ENCODE measurements around the gene SWT1. TPM values are rescaled to one million over a fixed set of nuclear protein-coding genes. Genes with fewer than 3 reads are reported as not detected.

Gene SWT1
- total RNA-seq, 1 experiment from 2014 or later = 2.7 TPM

DNA sequence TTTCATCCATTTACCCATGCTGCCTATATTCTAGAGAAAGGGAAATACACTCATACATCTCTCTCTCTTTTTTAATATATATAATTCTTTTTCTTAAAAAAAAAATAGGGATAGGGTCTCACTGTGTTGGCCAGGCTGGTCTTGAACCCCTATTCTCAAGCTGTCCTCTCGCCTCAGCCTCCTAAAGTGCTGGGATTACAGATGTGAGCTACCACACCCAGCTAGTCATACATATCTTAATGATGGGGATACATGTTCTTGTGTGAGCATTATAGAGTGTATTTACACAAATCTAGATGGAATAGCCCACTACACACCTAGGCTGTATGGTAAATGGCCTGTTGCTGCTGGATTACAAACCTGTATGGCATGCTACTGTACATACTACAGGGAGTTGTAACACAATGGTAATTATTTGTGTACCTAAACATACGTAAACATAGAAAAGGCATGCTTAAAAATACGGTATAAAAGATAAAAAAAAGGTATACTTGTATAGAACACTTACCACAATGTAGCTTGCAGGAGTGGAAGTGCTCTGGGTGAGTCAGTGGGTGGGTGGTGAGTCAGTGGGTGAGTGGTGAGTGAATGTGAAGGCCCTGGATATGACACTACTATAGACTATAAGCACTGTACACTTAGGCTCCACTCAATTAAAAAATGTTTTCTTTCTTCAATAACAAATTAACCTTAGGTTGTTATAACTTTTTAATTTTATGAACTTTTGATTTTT, 87.2 kb downstream of the SWT1 start:
- TF ChIP-seq, protein P1, sequence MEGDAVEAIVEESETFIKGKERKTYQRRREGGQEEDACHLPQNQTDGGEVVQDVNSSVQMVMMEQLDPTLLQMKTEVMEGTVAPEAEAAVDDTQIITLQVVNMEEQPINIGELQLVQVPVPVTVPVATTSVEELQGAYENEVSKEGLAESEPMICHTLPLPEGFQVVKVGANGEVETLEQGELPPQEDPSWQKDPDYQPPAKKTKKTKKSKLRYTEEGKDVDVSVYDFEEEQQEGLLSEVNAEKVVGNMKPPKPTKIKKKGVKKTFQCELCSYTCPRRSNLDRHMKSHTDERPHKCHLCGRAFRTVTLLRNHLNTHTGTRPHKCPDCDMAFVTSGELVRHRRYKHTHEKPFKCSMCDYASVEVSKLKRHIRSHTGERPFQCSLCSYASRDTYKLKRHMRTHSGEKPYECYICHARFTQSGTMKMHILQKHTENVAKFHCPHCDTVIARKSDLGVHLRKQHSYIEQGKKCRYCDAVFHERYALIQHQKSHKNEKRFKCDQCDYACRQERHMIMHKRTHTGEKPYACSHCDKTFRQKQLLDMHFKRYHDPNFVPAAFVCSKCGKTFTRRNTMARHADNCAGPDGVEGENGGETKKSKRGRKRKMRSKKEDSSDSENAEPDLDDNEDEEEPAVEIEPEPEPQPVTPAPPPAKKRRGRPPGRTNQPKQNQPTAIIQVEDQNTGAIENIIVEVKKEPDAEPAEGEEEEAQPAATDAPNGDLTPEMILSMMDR (IDR thresholded peaks at IDR 0.05; ENCODE audit: insufficient read depth in 1 of 2, low read depth in 1 of 2, low read length in 1 of 2, severe bottlenecking in 1 of 2, unreplicated experiment in 1 of 2) = no peak
- DNase-seq = no peak
- no peaks in the 10 kb centered on the region for H3K9me3 ChIP-seq

GRCh38 chr1:185245466-185245865, 88.5 kb downstream of the SWT1 start:
- H3K4me1 Mint-ChIP-seq (ENCODE audit: low read depth, unreplicated experiment) = peaks cover 7% of the 10 kb centered on the region
- no peaks in the 10 kb centered on the region for H3K27me3 Mint-ChIP-seq (ENCODE audit: insufficient read depth, unreplicated experiment)
- ChIA-PET POLR2A (interaction anchor here (0.5 kb wide), 1 partner anchor 126 kb away, joined by 9 read pairs; no protein-coding TSS in a partner anchor), CTCF (no interaction called here)
- no peak for DNase-seq
- peaks cover 15% of the 10 kb centered on the region for H3K4me1 ChIP-seq
- no peaks in the 10 kb centered on the region for H3K9me3 ChIP-seq
- BruUV-seq (replicated peaks) = no TSS peak
- no peaks in the 10 kb centered on the region for H3K36me3 ChIP-seq (ENCODE audit: control insufficient read depth, insufficient read depth, low read length)
- H3K36me3 Mint-ChIP-seq (ENCODE audit: insufficient read depth, unreplicated experiment) = no peaks in the 10 kb centered on the region
- H3K27me3 ChIP-seq (replicated peaks; ENCODE audit: control insufficient read depth, insufficient read depth, low read length) = no peaks in the 10 kb centered on the region
- TF ChIP-seq, protein P1 (IDR thresholded peaks at IDR 0.05; ENCODE audit: insufficient read depth in 1 of 2, low read depth in 1 of 2, low read length in 1 of 2, severe bottlenecking in 1 of 2, unreplicated experiment in 1 of 2) = no peak
- H3K4me3 Mint-ChIP-seq (ENCODE audit: unreplicated experiment) = no peak overlapping the region
- intact Hi-C loops (cut with micrococcal nuclease; ENCODE audit: unreplicated experiment) = no loop called here
- H3K4me3 ChIP-seq (ENCODE audit: low read depth, low read length) = no peak overlapping the region
- H3K9me3 Mint-ChIP-seq (ENCODE audit: unreplicated experiment) = no peaks in the 10 kb centered on the region
- H3K27ac Mint-ChIP-seq (ENCODE audit: unreplicated experiment) = no peak overlapping the region

More for the DNA sequence above, 87.2 kb downstream of the SWT1 start:
- no peak overlapping the region for H3K4me3 ChIP-seq (ENCODE audit: low read depth, low read length)
- POLR2A ChIA-PET = no interaction called here
- Mint-ChIP-seq H3K4me1 (ENCODE audit: low read depth, unreplicated experiment) (peaks cover 7% of the 10 kb centered on the region), H3K36me3 (ENCODE audit: insufficient read depth, unreplicated experiment) (no peaks in the 10 kb centered on the region), H3K4me3 (ENCODE audit: unreplicated experiment) (no peak overlapping the region), H3K27me3 (ENCODE audit: insufficient read depth, unreplicated experiment) (no peaks in the 10 kb centered on the region), H3K27ac (ENCODE audit: unreplicated experiment) (no peak overlapping the region), H3K9me3 (ENCODE audit: unreplicated experiment) (no peaks in the 10 kb centered on the region)
- H3K27me3 ChIP-seq (replicated peaks; ENCODE audit: control insufficient read depth, insufficient read depth, low read length) = no peaks in the 10 kb centered on the region
- peaks cover 22% of the 10 kb centered on the region for H3K4me1 ChIP-seq
- BruUV-seq (replicated peaks) = no TSS peak
- intact Hi-C loops (cut with micrococcal nuclease; ENCODE audit: unreplicated experiment) = no loop called here
- H3K36me3 ChIP-seq (ENCODE audit: control insufficient read depth, insufficient read depth, low read length) = no peaks in the 10 kb centered on the region
- CTCF ChIA-PET = no interaction called here

DNA sequence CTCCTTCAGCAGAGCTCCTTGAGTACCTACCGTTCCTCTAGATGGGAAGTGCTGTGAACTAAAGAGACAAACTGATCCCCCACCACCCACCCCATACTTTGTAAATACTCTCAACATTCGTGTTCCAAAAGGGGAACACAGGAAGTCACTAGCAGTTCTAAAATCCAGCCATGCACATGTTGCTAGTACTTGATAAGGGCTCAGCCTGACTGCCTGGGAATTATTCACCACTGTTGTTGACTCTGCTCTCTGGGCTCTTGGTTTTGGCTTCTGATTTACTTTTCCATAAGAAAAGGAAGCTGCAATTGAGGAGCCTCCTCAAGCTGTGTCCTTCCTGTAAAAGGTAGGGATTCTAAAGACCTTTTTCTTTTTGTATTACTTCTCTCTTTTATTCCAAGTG, 92.6 kb downstream of the SWT1 start:
- no TSS peak for BruUV-seq (replicated peaks)
- Histone ChIP-seq H3K9me3 (no peaks in the 10 kb centered on the region), H3K27me3 (replicated peaks; ENCODE audit: control insufficient read depth, insufficient read depth, low read length) (no peaks in the 10 kb centered on the region), H3K36me3 (ENCODE audit: control insufficient read depth, insufficient read depth, low read length) (no peaks in the 10 kb centered on the region), H3K4me3 (ENCODE audit: low read depth, low read length) (no peak overlapping the region), H3K4me1 (no peaks in the 10 kb centered on the region)
- ChIA-PET POLR2A (no interaction called here), CTCF (interaction anchor here (1.7 kb wide), 1 partner anchor 346 kb away, joined by 4 read pairs; no protein-coding TSS in a partner anchor)
- Mint-ChIP-seq H3K27me3 (ENCODE audit: insufficient read depth, unreplicated experiment) (no peaks in the 10 kb centered on the region), H3K4me1 (ENCODE audit: low read depth, unreplicated experiment) (no peaks in the 10 kb centered on the region), H3K27ac (ENCODE audit: unreplicated experiment) (no peak overlapping the region), H3K36me3 (ENCODE audit: insufficient read depth, unreplicated experiment) (no peaks in the 10 kb centered on the region), H3K4me3 (ENCODE audit: unreplicated experiment) (no peak overlapping the region), H3K9me3 (ENCODE audit: unreplicated experiment) (no peaks in the 10 kb centered on the region)
- TF ChIP-seq, protein P1 (IDR thresholded peaks at IDR 0.05; ENCODE audit: insufficient read depth in 1 of 2, low read depth in 1 of 2, low read length in 1 of 2, severe bottlenecking in 1 of 2, unreplicated experiment in 1 of 2) = no peak
- DNase-seq = no peak
- intact Hi-C loops (cut with micrococcal nuclease; ENCODE audit: unreplicated experiment) = no loop called here

Measured in Caco-2 (cell line).